CD4-positive, alpha-beta memory T cell (primary cell): ENCODE results near the gene DENND2A. TPM values are rescaled to one million over a fixed set of nuclear protein-coding genes. Genes with fewer than 3 reads are reported as not detected.
A peak's percentile ranks its signal among the peaks of the same experiment; 100 is the strongest.
"Not testable (repeated sequence)": the region's sequence is repeated elsewhere in the genome, so short reads cannot be mapped to it uniquely, and the experiment has no call there.

Experiments used
- CTCF ChIA-PET: fragments of 350-600 bp; sonication (Branson Sonifier 250); formaldehyde crosslinking; loops from one replicate; lab custom pipeline; 2021; ENCODE audit warnings: inconsistent platforms; ENCODE audit not compliant: partially characterized antibody; lab: Charles Lee
- POLR2A ChIA-PET: fragments of 350-600 bp; sonication (Branson Sonifier 250); formaldehyde crosslinking; loops from one replicate; lab custom pipeline; 2021; ENCODE audit not compliant: partially characterized antibody; lab: Charles Lee
- DNase-seq, 5 donors: peaks; one replicate each; pipeline versions ENCODE4 v3.0.0 to v3.0.0-alpha.2; 2020 to 2022; ENCODE audit warnings: mixed read lengths in 1 of 5
- H3K27ac ChIP-seq: one replicate; pipeline ENCODE4 v1.7.0; 2013; ENCODE audit warnings: low read depth, low read length
- H3K27me3 ChIP-seq: 2 replicates; pipeline ENCODE4 v1.7.0; 2013; ENCODE audit warnings: mild to moderate bottlenecking, low read length, moderate library complexity; ENCODE audit not compliant: insufficient read depth
- H3K36me3 ChIP-seq: 2 replicates; pipeline ENCODE4 v1.7.0; 2013; ENCODE audit warnings: mild to moderate bottlenecking, low read length, moderate library complexity; ENCODE audit not compliant: insufficient read depth
- H3K4me1 ChIP-seq: 2 replicates; pipeline ENCODE4 v1.7.0; 2013; ENCODE audit warnings: mild to moderate bottlenecking, low read length, moderate library complexity; ENCODE audit not compliant: insufficient read depth
- H3K4me3 ChIP-seq, 2 donors: one replicate each; pipeline ENCODE4 v1.7.0; 2013; ENCODE audit warnings: low read length in 2 of 2, mild to moderate bottlenecking in 1 of 2
- H3K9me3 ChIP-seq, 2 donors: one replicate each; pipeline ENCODE4 v1.7.0; 2013; ENCODE audit warnings: low read length in 2 of 2, control low read depth in 1 of 2; ENCODE audit not compliant: control insufficient read depth in 1 of 2
- H3K27ac Mint-ChIP-seq, 7 donors: one replicate each; pipeline ENCODE4 v1.8.0; 2020 to 2021; ENCODE audit warnings: mixed read lengths in 7 of 7, mild to moderate bottlenecking in 6 of 7, inconsistent platforms in 3 of 7, moderate library complexity in 3 of 7
- H3K27me3 Mint-ChIP-seq, 2 donors: one replicate each; pipeline ENCODE4 v1.8.0; 2020 to 2021; ENCODE audit warnings: mixed read lengths in 2 of 2
- H3K36me3 Mint-ChIP-seq, 2 donors: one replicate each; pipeline ENCODE4 v1.8.0; 2020 to 2021; ENCODE audit warnings: mixed read lengths in 2 of 2, inconsistent platforms in 1 of 2, mild to moderate bottlenecking in 1 of 2
- H3K4me1 Mint-ChIP-seq, 4 donors: one replicate each; pipeline ENCODE4 v1.8.0; 2020 to 2021; ENCODE audit warnings: mixed read lengths in 4 of 4, mild to moderate bottlenecking in 1 of 4
- H3K4me3 Mint-ChIP-seq, 8 donors: one replicate each; pipeline ENCODE4 v1.8.0; 2020 to 2021; ENCODE audit warnings: mixed read lengths in 8 of 8, mild to moderate bottlenecking in 7 of 8, moderate library complexity in 6 of 8, inconsistent platforms in 3 of 8
- H3K9me3 Mint-ChIP-seq, 8 donors: one replicate each; pipeline ENCODE4 v1.8.0; 2020 to 2021; ENCODE audit warnings: mixed read lengths in 8 of 8, mild to moderate bottlenecking in 5 of 8, inconsistent platforms in 3 of 8, moderate library complexity in 1 of 8
- intact Hi-C: fragments of 100-400 bp; cut with micrococcal nuclease; formaldehyde crosslinking; loops from one replicate; pipeline ENCODE4 v1.15.1; 2023
- polyA plus RNA-seq, 2 donors: library from polyadenylated mRNA; unstranded; fragments of 300-500 nt; fragmentation: Illumina TruSeq; gene quantifications; one replicate each; pipeline ENCODE4 v1.2.3, GENCODE V29; 2021
- total RNA-seq, 2 experiments: library from RNA; stranded (reverse); gene quantifications; one replicate each; pipeline ENCODE4 v1.2.3, GENCODE V29; 2021

Gene DENND2A
- total and polyA plus RNA-seq, 4 experiments from 2014 or later = not detected

- Mint-ChIP-seq H3K27ac (peak overlapping the region in 1 of 7 donors; percentile 29), H3K4me3 (no peak overlapping the region), H3K36me3 (no peaks in the 10 kb centered on the region), H3K4me1 (no peaks in the 10 kb centered on the region), H3K27me3 (peaks cover 5 to 12% of the 10 kb centered on the region in 2 donors), H3K9me3 (no peaks in the 10 kb centered on the region)
- intact Hi-C loops = no loop called here
- no peak for DNase-seq
- POLR2A ChIA-PET = no interaction called here
- Histone ChIP-seq H3K9me3 (no peaks in the 10 kb centered on the region), H3K4me3 (no peak overlapping the region), H3K27ac (no peak overlapping the region), H3K4me1 (no peaks in the 10 kb centered on the region), H3K27me3 (no peaks in the 10 kb centered on the region), H3K36me3 (no peaks in the 10 kb centered on the region)
- CTCF ChIA-PET = no interaction called here
Measured at GRCh38 chr7:140568021-140568813, 72.4 kb downstream of the DENND2A start.

GRCh38 chr7:140566186-140566585, 74.4 kb downstream of the DENND2A start:
- CTCF ChIA-PET, H3K9me3 Mint-ChIP-seq: not testable (repeated sequence)

GRCh38 chr7:140565761-140566160, 74.9 kb downstream of the DENND2A start:
- H3K27ac ChIP-seq, H3K4me3 ChIP-seq, H3K36me3 Mint-ChIP-seq, H3K9me3 ChIP-seq, H3K4me1 Mint-ChIP-seq, H3K27me3 Mint-ChIP-seq, CTCF ChIA-PET, DNase-seq, H3K4me3 Mint-ChIP-seq, H3K9me3 Mint-ChIP-seq, H3K27me3 ChIP-seq, H3K27ac Mint-ChIP-seq, POLR2A ChIA-PET, H3K4me1 ChIP-seq, intact Hi-C loops, H3K36me3 ChIP-seq: not testable (repeated sequence)

More at GRCh38 chr7:140566186-140566585, 74.4 kb downstream of the DENND2A start:
- H3K27me3 ChIP-seq, POLR2A ChIA-PET, H3K4me3 Mint-ChIP-seq, H3K4me3 ChIP-seq, H3K27ac ChIP-seq, intact Hi-C loops, H3K9me3 ChIP-seq, H3K27me3 Mint-ChIP-seq, H3K36me3 Mint-ChIP-seq, DNase-seq, H3K4me1 ChIP-seq, H3K36me3 ChIP-seq, H3K4me1 Mint-ChIP-seq: not testable (repeated sequence)
- H3K27ac Mint-ChIP-seq = peak overlapping the region in 2 of 7 donors; percentile 2 to 20

GRCh38 chr7:140564643-140565042, 76.0 kb downstream of the DENND2A start:
- no peak overlapping the region for H3K4me3 Mint-ChIP-seq
- POLR2A ChIA-PET = no interaction called here
- no peaks in the 10 kb centered on the region for H3K4me1 ChIP-seq

GRCh38 chr7:140562926-140563481, 77.6 kb downstream of the DENND2A start:
- H3K4me3 ChIP-seq = no peak overlapping the region
- no peaks in the 10 kb centered on the region for H3K9me3 ChIP-seq
- no peak for DNase-seq
- no peak overlapping the region for H3K27ac ChIP-seq
- Mint-ChIP-seq H3K27me3 (peaks cover 3% of the 10 kb centered on the region in 2 donors), H3K4me3 (no peak overlapping the region), H3K27ac (no peak overlapping the region), H3K36me3 (no peaks in the 10 kb centered on the region), H3K4me1 (no peaks in the 10 kb centered on the region), H3K9me3 (no peaks in the 10 kb centered on the region)
- no peaks in the 10 kb centered on the region for H3K27me3 ChIP-seq
- no peaks in the 10 kb centered on the region for H3K4me1 ChIP-seq
- POLR2A ChIA-PET = no interaction called here
- CTCF ChIA-PET = no interaction called here
- H3K36me3 ChIP-seq = no peaks in the 10 kb centered on the region
- intact Hi-C loops = no loop called here

More at GRCh38 chr7:140564643-140565042, 76.0 kb downstream of the DENND2A start:
- intact Hi-C loops = no loop called here
- Mint-ChIP-seq H3K27ac (no peak overlapping the region), H3K4me1 (no peaks in the 10 kb centered on the region), H3K9me3 (no peaks in the 10 kb centered on the region), H3K27me3 (peaks cover 0 to 2% of the 10 kb centered on the region in 2 donors), H3K36me3 (no peaks in the 10 kb centered on the region)
- Histone ChIP-seq H3K36me3 (no peaks in the 10 kb centered on the region), H3K27me3 (no peaks in the 10 kb centered on the region), H3K27ac (no peak overlapping the region), H3K4me3 (no peak overlapping the region), H3K9me3 (no peaks in the 10 kb centered on the region)
- DNase-seq = no peak
- CTCF ChIA-PET = no interaction called here

DNA sequence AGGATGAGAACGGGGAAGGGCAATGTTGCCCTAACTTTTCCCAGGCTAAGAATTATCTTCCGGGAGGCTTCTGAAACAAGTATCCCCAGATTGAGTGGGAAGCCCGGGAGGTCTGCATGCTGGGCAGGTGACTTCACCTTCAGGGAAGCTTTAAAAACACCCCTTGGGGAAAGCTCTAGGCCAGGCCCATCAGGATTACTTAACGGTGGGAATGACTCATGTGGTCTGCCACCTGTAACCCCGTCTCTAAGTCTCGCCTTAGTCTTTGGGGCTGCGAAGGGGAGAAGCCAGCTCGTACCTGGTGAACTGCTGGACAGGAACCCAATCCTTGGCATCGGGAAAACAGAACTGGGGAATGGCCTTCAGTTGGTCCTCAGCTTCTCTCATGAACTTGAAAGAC, 81.2 kb downstream of the DENND2A start:
- Mint-ChIP-seq H3K36me3 (no peaks in the 10 kb centered on the region), H3K4me1 (no peaks in the 10 kb centered on the region), H3K27ac (no peak overlapping the region), H3K27me3 (peaks cover 3 to 4% of the 10 kb centered on the region in 2 donors), H3K4me3 (no peak overlapping the region), H3K9me3 (no peaks in the 10 kb centered on the region)
- no peaks in the 10 kb centered on the region for H3K9me3 ChIP-seq
- H3K4me3 ChIP-seq = no peak overlapping the region
- H3K27me3 ChIP-seq = no peaks in the 10 kb centered on the region
- ChIA-PET POLR2A (no interaction called here), CTCF (no interaction called here)
- no peak for DNase-seq
- no peaks in the 10 kb centered on the region for H3K36me3 ChIP-seq
- intact Hi-C loops = no loop called here
- H3K27ac ChIP-seq = no peak overlapping the region
- no peaks in the 10 kb centered on the region for H3K4me1 ChIP-seq

DNA sequence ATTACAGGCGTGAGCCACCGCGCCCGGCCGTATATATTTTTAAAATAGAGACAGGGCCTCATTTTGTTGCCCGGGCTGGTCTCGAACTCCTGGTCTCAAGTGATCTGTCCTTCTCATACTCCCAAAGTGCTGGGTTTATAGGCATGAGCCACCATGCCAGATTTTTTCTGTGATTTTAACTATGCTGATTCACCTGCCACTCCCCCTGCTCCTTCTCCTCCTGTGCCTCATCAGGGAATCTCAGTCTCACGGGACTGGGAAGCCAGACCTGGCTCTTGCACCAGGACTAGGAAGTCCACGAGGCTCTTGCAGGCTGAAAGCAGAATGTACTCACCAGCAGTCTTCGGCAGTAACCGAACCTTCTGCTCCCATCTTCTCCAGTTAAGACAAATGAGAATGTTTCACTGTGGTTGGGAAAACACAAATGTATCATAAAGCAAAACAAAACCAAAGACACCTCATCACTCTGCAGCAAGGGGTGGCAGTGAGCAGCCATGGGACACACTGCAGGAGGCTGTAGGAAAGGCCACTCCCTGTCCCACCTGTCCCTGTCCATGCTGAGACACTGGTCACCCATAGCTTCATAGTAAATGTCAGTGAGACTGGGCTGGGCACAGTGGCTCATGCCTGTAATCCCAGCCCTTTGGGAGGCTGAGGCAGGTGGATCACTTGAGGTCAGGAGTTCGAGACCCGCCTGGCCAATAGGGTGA, 82.6 kb downstream of the DENND2A start:
- Histone ChIP-seq H3K27me3 (no peaks in the 10 kb centered on the region), H3K4me3 (no peak overlapping the region), H3K9me3 (no peaks in the 10 kb centered on the region), H3K27ac (no peak overlapping the region), H3K36me3 (no peaks in the 10 kb centered on the region), H3K4me1 (no peaks in the 10 kb centered on the region)
- no peak for DNase-seq
- ChIA-PET POLR2A (no interaction called here), CTCF (no interaction called here)
- Mint-ChIP-seq H3K27ac (no peak overlapping the region), H3K36me3 (no peaks in the 10 kb centered on the region), H3K27me3 (peaks cover 3 to 4% of the 10 kb centered on the region in 2 donors), H3K4me3 (peak overlapping the region in 1 of 8 donors; percentile 18), H3K4me1 (no peaks in the 10 kb centered on the region), H3K9me3 (no peaks in the 10 kb centered on the region)
- intact Hi-C loops = no loop called here
